Glutamatergic neuron (in vitro differentiated cells): ENCODE data around the gene KLC3. TPM values are rescaled to one million over a fixed set of nuclear protein-coding genes. Genes with fewer than 3 reads are reported as not detected.

Experiments used
- DNase-seq: peaks from one replicate; pipeline ENCODE4 v3.0.0; 2022
- H3K27ac Mint-ChIP-seq: one replicate; pipeline ENCODE4 v1.8.0; 2020; ENCODE audit warnings: mild to moderate bottlenecking, mixed read lengths, inconsistent platforms; ENCODE audit not compliant: unreplicated experiment
- H3K27me3 Mint-ChIP-seq: one replicate; pipeline ENCODE4 v1.8.0; 2020; ENCODE audit warnings: mild to moderate bottlenecking, moderate library complexity, mixed read lengths, inconsistent platforms; ENCODE audit not compliant: unreplicated experiment
- H3K36me3 Mint-ChIP-seq: one replicate; pipeline ENCODE4 v1.8.0; 2020; ENCODE audit warnings: mild to moderate bottlenecking, mixed read lengths, inconsistent platforms; ENCODE audit not compliant: unreplicated experiment
- H3K4me1 Mint-ChIP-seq: one replicate; pipeline ENCODE4 v1.8.0; 2020; ENCODE audit warnings: mild to moderate bottlenecking, low read depth, mixed read lengths, inconsistent platforms; ENCODE audit not compliant: unreplicated experiment
- H3K4me3 Mint-ChIP-seq: one replicate; pipeline ENCODE4 v1.8.0; 2020; ENCODE audit warnings: mild to moderate bottlenecking, mixed read lengths, inconsistent platforms; ENCODE audit not compliant: unreplicated experiment
- H3K9me3 Mint-ChIP-seq: one replicate; pipeline ENCODE4 v1.8.0; 2020; ENCODE audit warnings: mild to moderate bottlenecking, moderate library complexity, mixed read lengths, inconsistent platforms; ENCODE audit not compliant: unreplicated experiment
- total RNA-seq: library from RNA; stranded (reverse); fragmentation: NEBNext Ultra II Directional; extraction: Animal tissue kit (Norgen Biotek cat#: 25700); gene quantifications from one replicate; pipeline ENCODE4 v1.2.1, GENCODE V29; 2021; ENCODE audit not compliant: unreplicated experiment
- TF ChIP-seq, protein P1 (sequence below): fragments of 200-600 bp; sonication (generic); IDR thresholded peaks from one replicate; pipeline ENCODE4 v1.5.0; 2021; ENCODE audit not compliant: partially characterized antibody, unreplicated experiment

Gene KLC3
- total RNA-seq, 1 donor from 2014 or later: not detected

GRCh38 chr19:45347570-45348366 is 7.2 kb downstream of the KLC3 start:
- Mint-ChIP-seq H3K27ac (no peak overlapping the region), H3K27me3 (peaks cover 10% of the 10 kb centered on the region), H3K9me3 (peaks cover 8% of the 10 kb centered on the region), H3K36me3 (no peaks in the 10 kb centered on the region), H3K4me3 (no peak overlapping the region), H3K4me1 (no peaks in the 10 kb centered on the region)
- TF ChIP-seq, protein P1, sequence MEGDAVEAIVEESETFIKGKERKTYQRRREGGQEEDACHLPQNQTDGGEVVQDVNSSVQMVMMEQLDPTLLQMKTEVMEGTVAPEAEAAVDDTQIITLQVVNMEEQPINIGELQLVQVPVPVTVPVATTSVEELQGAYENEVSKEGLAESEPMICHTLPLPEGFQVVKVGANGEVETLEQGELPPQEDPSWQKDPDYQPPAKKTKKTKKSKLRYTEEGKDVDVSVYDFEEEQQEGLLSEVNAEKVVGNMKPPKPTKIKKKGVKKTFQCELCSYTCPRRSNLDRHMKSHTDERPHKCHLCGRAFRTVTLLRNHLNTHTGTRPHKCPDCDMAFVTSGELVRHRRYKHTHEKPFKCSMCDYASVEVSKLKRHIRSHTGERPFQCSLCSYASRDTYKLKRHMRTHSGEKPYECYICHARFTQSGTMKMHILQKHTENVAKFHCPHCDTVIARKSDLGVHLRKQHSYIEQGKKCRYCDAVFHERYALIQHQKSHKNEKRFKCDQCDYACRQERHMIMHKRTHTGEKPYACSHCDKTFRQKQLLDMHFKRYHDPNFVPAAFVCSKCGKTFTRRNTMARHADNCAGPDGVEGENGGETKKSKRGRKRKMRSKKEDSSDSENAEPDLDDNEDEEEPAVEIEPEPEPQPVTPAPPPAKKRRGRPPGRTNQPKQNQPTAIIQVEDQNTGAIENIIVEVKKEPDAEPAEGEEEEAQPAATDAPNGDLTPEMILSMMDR: no peak
- DNase-seq: no peak

- peaks cover 8% of the 10 kb centered on the region for H3K9me3 Mint-ChIP-seq
- TF ChIP-seq, protein P1: no peak
- H3K36me3 Mint-ChIP-seq: peaks cover 4% of the 10 kb centered on the region
- no peak for DNase-seq
- H3K4me1 Mint-ChIP-seq: no peaks in the 10 kb centered on the region
- no peak overlapping the region for H3K4me3 Mint-ChIP-seq
- peaks cover 10% of the 10 kb centered on the region for H3K27me3 Mint-ChIP-seq
- H3K27ac Mint-ChIP-seq: no peak overlapping the region
Observed at GRCh38 chr19:45348367-45349125, 8.0 kb downstream of the KLC3 start.

DNA sequence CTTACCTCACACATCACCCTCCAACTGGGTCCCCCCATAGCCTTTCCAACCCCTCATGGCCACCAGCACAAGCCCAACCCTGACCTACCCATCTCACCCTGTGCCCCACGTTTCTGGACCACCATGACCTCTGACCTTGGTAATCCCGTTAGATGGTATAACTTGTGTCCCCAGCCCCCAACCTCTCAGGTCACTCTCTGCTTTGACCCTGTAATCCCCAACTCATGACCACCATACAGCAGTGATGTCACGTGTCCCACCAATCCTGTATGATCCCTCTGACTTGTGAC is 8.5 kb downstream of the KLC3 start:
- H3K27ac Mint-ChIP-seq: no peak overlapping the region
- peaks cover 5% of the 10 kb centered on the region for H3K36me3 Mint-ChIP-seq
- H3K27me3 Mint-ChIP-seq: peaks cover 10% of the 10 kb centered on the region
- no peak for DNase-seq
- peaks cover 8% of the 10 kb centered on the region for H3K9me3 Mint-ChIP-seq
- H3K4me3 Mint-ChIP-seq: no peak overlapping the region
- no peaks in the 10 kb centered on the region for H3K4me1 Mint-ChIP-seq
- TF ChIP-seq, protein P1: no peak

- peaks cover 5% of the 10 kb centered on the region for H3K36me3 Mint-ChIP-seq
- peaks cover 8% of the 10 kb centered on the region for H3K27me3 Mint-ChIP-seq
Observed at GRCh38 chr19:45349430-45349941, 8.9 kb downstream of the KLC3 start.

More at GRCh38 chr19:45349430-45349941, 8.9 kb downstream of the KLC3 start:
- Mint-ChIP-seq H3K27ac (no peak overlapping the region), H3K4me1 (no peaks in the 10 kb centered on the region), H3K9me3 (peaks cover 6% of the 10 kb centered on the region), H3K4me3 (no peak overlapping the region)
- no peak for DNase-seq
- TF ChIP-seq, protein P1: no peak
